Thyroid gland (tissue), 4 donors: ENCODE results near the gene HLCS.

Source experiments
- CTCF ChIP-seq, 6 experiments: fragments of 200-600 bp in 3 of 6; fragments of 450-650 bp in 3 of 6; sonication (generic) in 3 of 6; IDR thresholded peaks; one replicate each; pipeline ENCODE4 v1.5.1; 2016 to 2019; ENCODE audit warnings: antibody characterized with exemption in 6 of 6, mild to moderate bottlenecking in 2 of 6, inconsistent platforms in 1 of 6, moderate library complexity in 1 of 6
- POLR2A ChIP-seq, 2 donors: fragments of 450-650 bp; IDR thresholded peaks; one replicate each; pipeline ENCODE4 v1.6.1; 2017; ENCODE audit warnings: antibody characterized with exemption in 2 of 2, mild to moderate bottlenecking in 2 of 2, moderate library complexity in 1 of 2

GRCh38 chr21:37006486-37007291 lies 40.2 kb upstream of the HLCS start, which contains the start of gene RIPPLY3:
- TF ChIP-seq CTCF (IDR thresholded peaks at IDR 0.05) (no peak), POLR2A (IDR thresholded peaks at IDR 0.05) (no peak)
